GM12801 (cell line): Measurements from ENCODE around the gene NPM1.

ENCODE experiments used
- CTCF ChIP-seq: IDR thresholded peaks from one replicate; pipeline ENCODE4 v1.5.1; 2011; ENCODE audit warnings: control low read depth; ENCODE audit not compliant: insufficient read length; ENCODE audit errors: extremely low read depth

The NPM1 gene

GRCh38 chr5:171357843-171358242 is 29.8 kb upstream of the NPM1 start:
- no peak for TF ChIP-seq CTCF

- TF ChIP-seq CTCF: no peak
Observed at GRCh38 chr5:171363846-171364245, 23.8 kb upstream of the NPM1 start.

GRCh38 chr5:171365351-171365750 is 22.3 kb upstream of the NPM1 start:
- no peak for TF ChIP-seq CTCF

- TF ChIP-seq CTCF: no peak
Observed at GRCh38 chr5:171366645-171367044, 21.0 kb upstream of the NPM1 start.

GRCh38 chr5:171367424-171368370 is 20.0 kb upstream of the NPM1 start:
- no peak for TF ChIP-seq CTCF

GRCh38 chr5:171369056-171369455 is 18.6 kb upstream of the NPM1 start:
- no peak for TF ChIP-seq CTCF

- no peak for TF ChIP-seq CTCF
Observed at GRCh38 chr5:171369898-171370297, 17.8 kb upstream of the NPM1 start.
